NT2/D1 (cell line): ENCODE results near the gene KRTAP1-5.

Source experiments
- SUZ12 ChIP-seq: IDR thresholded peaks from 2 replicates; pipeline ENCODE4 v1.6.1; 2011; ENCODE audit not compliant: insufficient read length, insufficient read depth; ENCODE audit errors: extremely low read depth
- ZNF274 ChIP-seq: IDR thresholded peaks from 2 replicates; pipeline ENCODE4 v1.6.1; 2011; ENCODE audit warnings: mild to moderate bottlenecking, low read depth, low read length

DNA sequence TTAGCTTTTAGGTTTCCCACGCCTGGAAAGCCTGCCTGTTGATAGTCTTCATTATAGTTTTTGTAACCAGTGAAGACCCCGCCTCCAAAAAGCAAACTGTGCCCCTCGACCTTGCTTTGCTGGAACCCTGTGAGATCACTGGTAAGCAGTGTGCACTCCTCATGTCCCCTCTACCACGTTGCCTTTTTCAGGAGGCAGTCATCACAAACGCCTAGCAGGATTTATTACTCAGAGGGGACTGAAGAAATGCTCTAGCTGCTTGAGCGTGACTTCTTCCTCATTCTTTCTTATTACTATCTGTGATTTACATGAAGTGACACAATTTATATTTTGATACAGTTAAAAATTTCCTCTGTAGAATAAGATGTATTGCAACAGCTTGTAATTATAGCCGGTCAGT lies 11.6 kb downstream of the KRTAP1-5 start:
- TF ChIP-seq SUZ12 (no peak), ZNF274 (no peak)
